ENCODE measurements around the gene MACROD2. TPM values are rescaled to one million over a fixed set of nuclear protein-coding genes. Genes with fewer than 3 reads are reported as not detected.
"Not testable (repeated sequence)": the region's sequence is repeated elsewhere in the genome, so short reads cannot be mapped to it uniquely, and the experiment has no call there.

Gene MACROD2
- total and polyA plus RNA-seq, 4 donors, result 0.66 to 10.5 (median 3.3) TPM

- no peak for DNase-seq (ENCODE audit: low spot score)
- peak; percentile 97 for TF ChIP-seq REST (IDR thresholded peaks at IDR 0.05)
- TF ChIP-seq EGR1 (IDR thresholded peaks at IDR 0.05; ENCODE audit: low read depth in 2 of 2), result no peak
- no peak for TF ChIP-seq MAX (IDR thresholded peaks at IDR 0.05)
- no peak for TF ChIP-seq ATF3 (IDR thresholded peaks at IDR 0.05)
- no peak for TF ChIP-seq JUND (IDR thresholded peaks at IDR 0.05)
- no peak for TF ChIP-seq NR2F2 (IDR thresholded peaks at IDR 0.05)
- no peak for TF ChIP-seq GABPA (IDR thresholded peaks at IDR 0.05 in 1 of 2, conservative IDR thresholded peaks at IDR 0.05 in 1 of 2)
- no peak overlapping the region for H3K9ac ChIP-seq (ENCODE audit: low read depth in 1 of 2, low read length in 2 of 2)
- no peaks in the 10 kb centered on the region for H3K36me3 ChIP-seq (ENCODE audit: control insufficient read depth in 4 of 4, insufficient read depth in 3 of 4, low read depth in 1 of 4, low read length in 3 of 4)
- no peak overlapping the region for H3K27ac ChIP-seq (ENCODE audit: low read depth in 1 of 2, low read length in 2 of 2)
- H3K9me3 ChIP-seq (ENCODE audit: control insufficient read depth in 4 of 4, low read length in 3 of 4), result no peaks in the 10 kb centered on the region
- peaks cover 3 to 14% (median 11%) of the 10 kb centered on the region in 4 donors for H3K4me1 ChIP-seq (ENCODE audit: control insufficient read depth in 4 of 4, insufficient read depth in 4 of 4, low read length in 3 of 4)
- 95% methylated on average over 2 of the region's 2 CpGs for WGBS
- H3K4me3 ChIP-seq (ENCODE audit: low read depth in 1 of 3, low read length in 3 of 3), result no peak overlapping the region
- H3K27me3 ChIP-seq (ENCODE audit: control insufficient read depth in 4 of 4, insufficient read depth in 4 of 4, low read length in 3 of 4), result no peaks in the 10 kb centered on the region
Observed at GRCh38 chr20:15139522-15139921, 1144.2 kb downstream of the MACROD2 start.

- Histone ChIP-seq H3K9ac (ENCODE audit: low read depth in 1 of 2, low read length in 2 of 2) (no peak overlapping the region), H3K27ac (ENCODE audit: low read depth in 1 of 2, low read length in 2 of 2) (no peak overlapping the region), H3K36me3 (ENCODE audit: control insufficient read depth in 4 of 4, insufficient read depth in 3 of 4, low read depth in 1 of 4, low read length in 3 of 4) (no peaks in the 10 kb centered on the region), H3K27me3 (ENCODE audit: control insufficient read depth in 4 of 4, insufficient read depth in 4 of 4, low read length in 3 of 4) (no peaks in the 10 kb centered on the region), H3K9me3 (ENCODE audit: control insufficient read depth in 4 of 4, low read length in 3 of 4) (no peaks in the 10 kb centered on the region), H3K4me3 (ENCODE audit: low read depth in 1 of 3, low read length in 3 of 3) (no peak overlapping the region), H3K4me1 (ENCODE audit: control insufficient read depth in 4 of 4, insufficient read depth in 4 of 4, low read length in 3 of 4) (peaks cover 3 to 14% (median 11%) of the 10 kb centered on the region in 4 donors)
- WGBS, result 91% methylated on average over 2 of the region's 2 CpGs
- DNase-seq (ENCODE audit: low spot score), result no peak
- TF ChIP-seq SP1 (IDR thresholded peaks at IDR 0.05) (no peak), FOXA2 (IDR thresholded peaks at IDR 0.05) (no peak), FOXA1 (IDR thresholded peaks at IDR 0.05) (no peak), HNF4G (IDR thresholded peaks at IDR 0.05) (no peak), RAD21 (IDR thresholded peaks at IDR 0.05) (no peak), EGR1 (IDR thresholded peaks at IDR 0.05; ENCODE audit: low read depth in 2 of 2) (no peak), GABPA (IDR thresholded peaks at IDR 0.05 in 1 of 2, conservative IDR thresholded peaks at IDR 0.05 in 1 of 2) (no peak), REST (IDR thresholded peaks at IDR 0.05) (no peak), HNF4A (conservative IDR thresholded peaks at IDR 0.05) (no peak), MAX (IDR thresholded peaks at IDR 0.05) (no peak), ATF3 (IDR thresholded peaks at IDR 0.05) (no peak), JUND (IDR thresholded peaks at IDR 0.05) (no peak)
Observed at GRCh38 chr20:15140286-15140685, 1145.0 kb downstream of the MACROD2 start.

- not testable (repeated sequence) for H3K4me3 ChIP-seq (ENCODE audit: low read depth in 1 of 3, low read length in 3 of 3); H3K27me3 ChIP-seq (ENCODE audit: control insufficient read depth in 4 of 4, insufficient read depth in 4 of 4, low read length in 3 of 4); H3K27ac ChIP-seq (ENCODE audit: low read depth in 1 of 2, low read length in 2 of 2); H3K36me3 ChIP-seq (ENCODE audit: control insufficient read depth in 4 of 4, insufficient read depth in 3 of 4, low read depth in 1 of 4, low read length in 3 of 4); H3K9ac ChIP-seq (ENCODE audit: low read depth in 1 of 2, low read length in 2 of 2); DNase-seq (ENCODE audit: low spot score); H3K9me3 ChIP-seq (ENCODE audit: control insufficient read depth in 4 of 4, low read length in 3 of 4)
- H3K4me1 ChIP-seq (ENCODE audit: control insufficient read depth in 4 of 4, insufficient read depth in 4 of 4, low read length in 3 of 4), result peaks cover 3 to 14% (median 11%) of the 10 kb centered on the region in 4 donors
- WGBS, result 85% methylated on average over 1 of the region's 1 CpG
Observed at GRCh38 chr20:15140940-15141339, 1145.6 kb downstream of the MACROD2 start.

All from liver (tissue), 9 donors.